MG63 (cell line): ENCODE results near the gene ADAMTSL1. TPM values are rescaled to one million over a fixed set of nuclear protein-coding genes. Genes with fewer than 3 reads are reported as not detected.

Source experiments
- DNase-seq: peaks from one replicate; pipeline ENCODE4 v3.0.0-alpha.2; 2020
- H3K27me3 ChIP-seq: fragments of 250-450 bp; sonication (Bioruptor Pico); 2 replicates; pipeline ENCODE4 v1.5.1; 2020; ENCODE audit warnings: mild to moderate bottlenecking, moderate library complexity
- H3K36me3 ChIP-seq: fragments of 250-450 bp; sonication (Bioruptor Pico); 2 replicates; pipeline ENCODE4 v1.5.1; 2020; ENCODE audit warnings: mild to moderate bottlenecking, moderate library complexity
- H3K4me3 ChIP-seq: fragments of 250-450 bp; sonication (Bioruptor Pico); 2 replicates; pipeline ENCODE4 v1.5.1; 2020; ENCODE audit warnings: mild to moderate bottlenecking, moderate library complexity
- H3K9me3 ChIP-seq: fragments of 250-450 bp; sonication (Bioruptor Pico); 2 replicates; pipeline ENCODE4 v1.5.1; 2020; ENCODE audit warnings: mild to moderate bottlenecking, moderate library complexity
- total RNA-seq: library from RNA; depleted of rRNA; stranded (reverse); fragments of >200 nt; shearing (Covaris generic); gene quantifications from 2 replicates; pipeline ENCODE4 v1.2.3, GENCODE V29; 2014; ENCODE audit warnings: low replicate concordance

The ADAMTSL1 gene
- total RNA-seq, 1 experiment from 2014 or later = 62.9 TPM

- Histone ChIP-seq H3K27me3 (no peaks in the 10 kb centered on the region), H3K4me3 (no peak overlapping the region), H3K36me3 (peaks cover 10% of the 10 kb centered on the region), H3K9me3 (peaks cover 3% of the 10 kb centered on the region; the same call in 1 of the 2 replicates)
- peak; percentile 36 for DNase-seq
These were observed 46.6 kb downstream of the ADAMTSL1 start for GRCh38 chr9:18520416-18521047.

- no peak for DNase-seq
- peaks cover 20% of the 10 kb centered on the region for H3K36me3 ChIP-seq
- peaks cover 14% of the 10 kb centered on the region; the same call in 1 of the 2 replicates for H3K9me3 ChIP-seq
- no peaks in the 10 kb centered on the region for H3K27me3 ChIP-seq
- no peak overlapping the region for H3K4me3 ChIP-seq
These were observed 52.7 kb downstream of the ADAMTSL1 start for GRCh38 chr9:18526685-18527084.

GRCh38 chr9:18531136-18532065, 57.4 kb downstream of the ADAMTSL1 start:
- DNase-seq = no peak
- Histone ChIP-seq H3K4me3 (no peak overlapping the region), H3K36me3 (peaks cover 50% of the 10 kb centered on the region), H3K9me3 (peaks cover 36% of the 10 kb centered on the region), H3K27me3 (no peaks in the 10 kb centered on the region)

- no peak for DNase-seq
- Histone ChIP-seq H3K36me3 (peaks cover 73% of the 10 kb centered on the region), H3K27me3 (no peaks in the 10 kb centered on the region), H3K9me3 (peaks cover 46% of the 10 kb centered on the region), H3K4me3 (no peak overlapping the region)
These were observed 60.7 kb downstream of the ADAMTSL1 start for GRCh38 chr9:18534611-18535010.

- DNase-seq = no peak
- Histone ChIP-seq H3K36me3 (peaks cover 85% of the 10 kb centered on the region), H3K27me3 (no peaks in the 10 kb centered on the region), H3K9me3 (peaks cover 47% of the 10 kb centered on the region), H3K4me3 (no peak overlapping the region)
These were observed 62.6 kb downstream of the ADAMTSL1 start for GRCh38 chr9:18536554-18536953.

DNA sequence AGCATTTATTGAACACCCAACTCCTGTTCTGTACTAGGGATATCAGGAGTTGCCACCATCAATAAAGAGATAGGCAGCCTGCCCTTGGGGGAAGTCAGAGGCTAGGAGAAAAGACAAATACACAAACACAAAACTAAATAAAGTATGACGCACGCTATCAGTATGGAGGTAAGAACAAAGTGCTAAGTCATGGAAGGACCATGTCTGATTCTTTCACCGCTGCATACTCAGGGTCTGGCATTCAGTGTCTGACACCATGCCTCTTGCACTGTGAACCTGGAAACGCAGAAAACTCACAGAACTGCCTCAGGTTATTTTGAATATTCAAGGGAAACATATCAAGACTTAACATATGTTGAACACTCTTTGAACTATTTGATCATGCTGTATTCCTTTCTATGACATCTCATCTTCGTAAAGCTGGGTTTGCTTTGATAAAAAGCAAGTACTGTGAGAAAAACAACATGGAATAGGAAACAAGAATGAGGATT, 65.3 kb downstream of the ADAMTSL1 start:
- no peak for DNase-seq
- H3K4me3 ChIP-seq = no peak overlapping the region
- H3K9me3 ChIP-seq = peaks cover 36% of the 10 kb centered on the region
- H3K27me3 ChIP-seq = no peaks in the 10 kb centered on the region
- H3K36me3 ChIP-seq = peaks cover 80% of the 10 kb centered on the region

- H3K27me3 ChIP-seq = no peaks in the 10 kb centered on the region
- no peak overlapping the region for H3K4me3 ChIP-seq
- peaks cover 74% of the 10 kb centered on the region for H3K36me3 ChIP-seq
- peak; percentile 31 for DNase-seq
- H3K9me3 ChIP-seq = peaks cover 12% of the 10 kb centered on the region
These were observed 69.0 kb downstream of the ADAMTSL1 start for GRCh38 chr9:18542837-18543405.

DNA sequence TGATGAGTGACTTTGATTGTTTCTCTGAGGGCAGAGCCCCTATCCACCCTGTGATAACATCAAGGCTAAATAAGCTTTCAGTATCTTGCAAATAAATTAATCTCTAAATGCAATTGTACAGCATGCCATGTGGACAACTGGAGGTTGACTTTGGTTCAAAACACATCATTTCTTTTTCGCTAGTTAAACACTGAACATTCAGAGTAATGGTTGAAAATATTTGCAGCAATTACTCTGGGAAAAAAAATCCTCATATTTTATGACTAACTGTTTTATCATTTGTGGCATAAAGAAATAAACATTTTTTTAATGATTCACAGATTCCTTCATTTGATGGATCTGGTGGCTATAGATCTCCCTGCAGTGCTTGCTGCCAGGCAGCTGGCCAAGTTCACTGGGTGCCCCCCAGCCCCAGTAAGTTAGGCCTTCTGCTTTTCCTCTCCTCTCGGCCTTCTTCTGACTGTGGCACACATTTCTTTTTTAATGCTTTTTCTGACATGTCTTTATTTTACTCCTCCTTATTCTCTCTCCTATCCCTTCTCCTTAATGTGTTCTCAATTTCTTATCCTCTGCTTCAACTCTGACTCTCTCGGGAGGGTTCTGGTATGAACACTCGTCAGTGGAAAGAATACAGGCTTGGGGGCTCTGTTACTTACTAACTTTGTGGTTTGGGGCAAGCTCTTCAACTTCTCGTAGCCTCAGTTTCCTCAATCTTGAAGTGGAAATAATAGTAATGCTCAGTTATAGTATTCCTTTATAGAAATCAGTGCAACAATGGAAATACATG, 69.6 kb downstream of the ADAMTSL1 start:
- no peak overlapping the region for H3K4me3 ChIP-seq
- H3K36me3 ChIP-seq = peaks cover 73% of the 10 kb centered on the region
- no peaks in the 10 kb centered on the region for H3K27me3 ChIP-seq
- H3K9me3 ChIP-seq = peaks cover 11% of the 10 kb centered on the region; the same call in 1 of the 2 replicates
- DNase-seq = peak; percentile 95

- H3K9me3 ChIP-seq = peaks cover 6% of the 10 kb centered on the region; the same call in 1 of the 2 replicates
- peaks cover 70% of the 10 kb centered on the region for H3K36me3 ChIP-seq
- DNase-seq = peak; percentile 61
These were observed 70.5 kb downstream of the ADAMTSL1 start for GRCh38 chr9:18544456-18544855.

GRCh38 chr9:18545636-18546360, 71.8 kb downstream of the ADAMTSL1 start:
- DNase-seq = no peak
- Histone ChIP-seq H3K9me3 (peaks cover 6% of the 10 kb centered on the region; the same call in 1 of the 2 replicates), H3K27me3 (no peaks in the 10 kb centered on the region), H3K4me3 (no peak overlapping the region), H3K36me3 (peaks cover 68% of the 10 kb centered on the region)

More at GRCh38 chr9:18544456-18544855, 70.5 kb downstream of the ADAMTSL1 start:
- H3K27me3 ChIP-seq = no peaks in the 10 kb centered on the region
- H3K4me3 ChIP-seq = no peak overlapping the region

- Histone ChIP-seq H3K36me3 (peaks cover 57% of the 10 kb centered on the region), H3K27me3 (no peaks in the 10 kb centered on the region), H3K9me3 (peaks cover 6% of the 10 kb centered on the region), H3K4me3 (no peak overlapping the region)
- DNase-seq = no peak
These were observed 74.5 kb downstream of the ADAMTSL1 start for GRCh38 chr9:18548456-18548855.

DNA sequence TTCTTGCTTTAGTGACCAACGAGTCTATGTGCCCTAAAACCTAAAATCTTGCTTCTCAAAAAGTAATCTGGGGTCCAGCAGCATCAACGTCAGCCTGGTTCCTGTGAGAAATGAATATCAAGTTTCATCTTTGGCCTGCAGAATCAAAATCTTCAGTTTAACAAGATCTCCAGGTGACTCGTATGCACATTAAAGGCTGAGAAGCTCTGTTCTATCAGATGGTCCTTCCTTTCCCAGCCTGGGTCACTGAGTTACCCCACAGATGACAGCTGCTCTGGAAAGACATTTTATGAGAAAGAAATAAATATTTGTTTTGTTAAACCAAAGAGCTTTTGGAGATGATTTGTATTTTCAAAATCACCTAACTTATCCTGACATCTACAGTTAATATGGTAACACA, 75.8 kb downstream of the ADAMTSL1 start:
- DNase-seq = no peak
- peaks cover 57% of the 10 kb centered on the region for H3K36me3 ChIP-seq
- no peak overlapping the region for H3K4me3 ChIP-seq
- no peaks in the 10 kb centered on the region for H3K27me3 ChIP-seq
- peaks cover 16% of the 10 kb centered on the region for H3K9me3 ChIP-seq

DNA sequence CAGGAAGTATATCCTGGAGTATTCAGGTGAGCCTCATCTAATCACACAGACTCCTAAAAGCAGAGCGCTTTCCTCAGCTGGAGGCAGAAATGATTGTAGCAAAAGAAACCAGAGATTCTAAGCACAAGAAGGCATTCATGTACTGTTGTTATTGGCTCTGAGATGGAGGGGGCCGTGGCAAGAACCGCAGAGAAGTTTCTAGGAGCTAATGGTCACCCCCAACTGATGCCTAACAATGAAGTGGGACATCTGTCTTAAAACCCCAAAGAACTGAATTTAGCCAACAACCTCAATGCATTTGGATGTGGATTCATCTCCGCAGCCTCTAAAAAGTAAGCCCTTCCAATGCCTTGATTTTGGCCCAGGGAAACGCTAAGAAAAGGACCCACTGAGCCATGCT, 76.3 kb downstream of the ADAMTSL1 start:
- peaks cover 55% of the 10 kb centered on the region for H3K36me3 ChIP-seq
- H3K27me3 ChIP-seq = no peaks in the 10 kb centered on the region
- no peak overlapping the region for H3K4me3 ChIP-seq
- DNase-seq = no peak
- peaks cover 21% of the 10 kb centered on the region for H3K9me3 ChIP-seq

DNA sequence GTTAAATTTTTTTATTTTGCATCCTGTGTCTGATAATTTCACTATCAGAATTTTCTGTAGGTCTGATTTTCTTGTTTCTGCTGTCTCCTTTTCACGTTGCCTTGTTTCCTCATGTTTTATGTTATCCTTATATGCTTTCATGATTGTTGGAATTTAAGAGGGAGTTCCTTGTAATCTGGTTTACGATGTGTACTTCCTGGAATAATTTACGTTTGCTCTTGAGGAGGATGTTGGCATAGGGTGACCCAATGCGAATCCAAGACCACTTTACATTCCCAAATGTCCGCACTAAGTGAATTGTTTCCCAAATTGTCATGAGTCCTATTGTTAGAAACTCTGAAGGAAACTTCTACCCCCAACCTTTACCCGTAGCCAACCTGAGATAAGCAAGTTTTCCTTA, 80.3 kb downstream of the ADAMTSL1 start:
- peaks cover 53% of the 10 kb centered on the region for H3K36me3 ChIP-seq
- no peak overlapping the region for H3K4me3 ChIP-seq
- H3K27me3 ChIP-seq = no peaks in the 10 kb centered on the region
- no peak for DNase-seq
- peaks cover 44% of the 10 kb centered on the region for H3K9me3 ChIP-seq

DNA sequence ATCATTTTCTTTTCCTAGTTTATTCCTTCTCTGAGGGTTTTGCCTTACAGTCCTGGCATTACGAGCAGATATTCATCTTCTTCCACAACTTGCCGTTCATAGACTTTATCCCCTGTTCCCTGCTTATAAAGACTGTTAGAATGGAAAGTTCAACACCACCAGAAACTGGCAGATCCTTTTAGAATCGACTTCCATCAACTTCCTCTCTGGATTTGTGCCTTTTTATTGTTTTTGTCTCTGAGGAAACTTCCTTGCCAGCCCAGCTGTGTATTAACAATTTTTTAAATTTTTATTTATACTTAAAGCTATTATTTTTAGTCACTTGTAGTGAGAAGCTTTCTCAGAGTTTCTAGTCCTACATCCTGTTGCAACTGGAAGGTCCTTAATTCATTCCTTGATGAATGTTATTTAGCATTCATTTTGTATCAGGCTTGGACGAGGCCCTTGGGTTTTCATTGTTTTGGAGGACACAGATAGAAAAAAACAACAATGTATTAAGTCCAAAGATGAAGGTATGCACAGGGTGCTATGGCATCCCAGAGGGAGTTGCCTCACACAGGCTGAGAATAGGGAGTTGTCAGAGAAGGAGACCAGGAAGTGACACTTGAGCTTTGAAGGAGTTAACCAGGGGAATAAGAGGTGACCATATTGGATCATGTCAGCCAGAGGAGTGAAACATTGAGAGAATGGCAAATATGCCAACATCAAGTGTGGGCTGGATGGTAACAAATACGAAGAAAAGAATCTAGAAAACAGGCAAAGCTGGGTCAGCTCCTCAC, 81.3 kb downstream of the ADAMTSL1 start:
- Histone ChIP-seq H3K9me3 (peaks cover 46% of the 10 kb centered on the region), H3K27me3 (no peaks in the 10 kb centered on the region), H3K36me3 (peaks cover 42% of the 10 kb centered on the region), H3K4me3 (no peak overlapping the region)
- no peak for DNase-seq
